Activated naive CD8-positive, alpha-beta T cell treated with anti-CD3 and anti-CD28 coated beads for 36 hours (primary cell): ENCODE measurements around the gene LIMS1. TPM values are rescaled to one million over a fixed set of nuclear protein-coding genes. Genes with fewer than 3 reads are reported as not detected.
"Not testable (repeated sequence)": the region's sequence is repeated elsewhere in the genome, so short reads cannot be mapped to it uniquely, and the experiment has no call there.

Experiments
- DNase-seq: peaks from one replicate; pipeline ENCODE4 v3.0.0; 2021
- H3K27ac Mint-ChIP-seq: one replicate; pipeline ENCODE4 v1.8.0; 2022; ENCODE audit warnings: mild to moderate bottlenecking, moderate library complexity, mixed read lengths
- H3K27me3 Mint-ChIP-seq: one replicate; pipeline ENCODE4 v1.8.0; 2022; ENCODE audit warnings: mild to moderate bottlenecking, mixed read lengths
- H3K36me3 Mint-ChIP-seq: one replicate; pipeline ENCODE4 v1.8.0; 2021; ENCODE audit warnings: mild to moderate bottlenecking, mixed read lengths
- H3K4me1 Mint-ChIP-seq: one replicate; pipeline ENCODE4 v1.8.0; 2021; ENCODE audit warnings: mixed read lengths
- H3K4me3 Mint-ChIP-seq: one replicate; pipeline ENCODE4 v1.8.0; 2022; ENCODE audit warnings: mild to moderate bottlenecking, moderate library complexity, mixed read lengths
- H3K9me3 Mint-ChIP-seq: one replicate; pipeline ENCODE4 v1.8.0; 2022; ENCODE audit warnings: mixed read lengths
- total RNA-seq, 2 experiments: library from RNA; stranded (reverse); gene quantifications; one replicate each; pipeline ENCODE4 v1.2.3, GENCODE V29; 2021

The LIMS1 gene
- total RNA-seq, 2 experiments from 2014 or later, result 39.6 to 44.9 TPM

DNA sequence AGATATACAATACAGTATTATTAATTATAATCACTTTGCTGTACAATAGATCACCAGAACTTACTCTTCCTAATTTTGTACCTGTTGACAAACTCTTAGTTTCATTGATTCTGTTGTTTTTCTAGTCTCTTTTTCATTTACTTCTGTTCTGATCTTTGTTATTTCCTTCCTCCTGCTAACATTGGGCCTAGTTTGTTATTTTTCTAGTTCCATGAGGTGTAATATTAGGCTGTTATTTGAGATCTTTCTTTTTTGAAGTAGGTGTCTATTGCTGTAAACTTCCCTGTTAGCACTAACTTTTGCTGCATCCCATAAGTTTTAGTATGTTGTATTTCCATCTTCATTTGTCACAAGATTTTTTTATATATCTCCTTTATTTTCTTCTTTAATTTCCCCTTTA is 55.1 kb downstream of the LIMS1 start:
- H3K27ac Mint-ChIP-seq, result peak overlapping the region; percentile 7
- no peaks in the 10 kb centered on the region for H3K36me3 Mint-ChIP-seq
- H3K4me1 Mint-ChIP-seq, result peaks cover 49% of the 10 kb centered on the region
- H3K4me3 Mint-ChIP-seq, result no peak overlapping the region
- H3K27me3 Mint-ChIP-seq, result no peaks in the 10 kb centered on the region
- H3K9me3 Mint-ChIP-seq, result no peaks in the 10 kb centered on the region
- DNase-seq, result no peak

DNA sequence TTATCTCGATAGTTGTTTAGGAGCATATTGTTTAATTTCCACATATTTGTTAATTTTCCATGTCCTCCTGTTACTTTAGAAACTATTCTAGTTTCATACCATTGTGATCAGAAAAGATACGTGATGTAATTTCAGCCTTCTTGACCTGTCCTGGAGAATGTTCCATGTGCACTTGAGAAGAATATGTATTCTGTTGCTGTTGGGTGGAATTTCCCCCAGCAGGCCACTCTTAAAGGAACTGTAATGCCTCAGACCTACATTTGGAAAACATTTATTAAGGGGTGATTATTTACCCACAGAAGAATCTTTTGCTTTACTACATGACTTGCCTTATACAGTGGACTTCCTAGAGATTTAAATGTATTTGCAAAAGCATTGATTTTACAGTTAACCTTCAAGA is 55.5 kb downstream of the LIMS1 start:
- H3K9me3 Mint-ChIP-seq, result no peaks in the 10 kb centered on the region
- peaks cover 49% of the 10 kb centered on the region for H3K4me1 Mint-ChIP-seq
- H3K27ac Mint-ChIP-seq, result peak overlapping the region; percentile 7
- H3K27me3 Mint-ChIP-seq, result no peaks in the 10 kb centered on the region
- no peaks in the 10 kb centered on the region for H3K36me3 Mint-ChIP-seq
- DNase-seq, result no peak
- no peak overlapping the region for H3K4me3 Mint-ChIP-seq

- H3K4me3 Mint-ChIP-seq, result no peak overlapping the region
- peak; percentile 28 for DNase-seq
- peaks cover 61% of the 10 kb centered on the region for H3K4me1 Mint-ChIP-seq
These were observed 56.9 kb downstream of the LIMS1 start for GRCh38 chr2:108591163-108591562.

DNA sequence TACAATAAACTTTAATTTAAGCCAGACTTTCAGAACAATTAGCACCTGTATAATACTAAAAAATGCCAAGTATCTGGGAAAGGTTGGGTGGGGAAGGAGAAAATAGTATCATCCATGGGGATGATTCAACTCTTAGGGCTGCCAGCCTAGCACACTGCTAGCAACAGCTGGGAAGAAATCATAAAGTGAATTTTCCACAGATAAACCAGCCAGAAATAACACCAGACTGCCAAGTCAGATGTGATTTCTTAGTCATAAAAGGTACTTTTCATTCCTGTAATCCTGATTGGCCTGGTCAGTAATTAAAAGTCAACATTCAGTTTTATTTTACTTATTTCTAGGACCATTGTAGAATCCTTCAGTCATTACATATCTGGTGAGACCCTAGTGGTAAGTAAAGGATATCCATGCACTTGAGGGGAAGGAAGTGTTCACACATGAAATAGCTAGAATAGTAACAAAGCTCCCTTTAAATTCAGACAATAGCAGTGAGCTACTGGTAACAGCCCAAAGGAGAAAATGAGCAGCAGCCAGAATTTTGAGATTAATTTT is 59.4 kb downstream of the LIMS1 start:
- no peak for DNase-seq
- H3K9me3 Mint-ChIP-seq, result no peaks in the 10 kb centered on the region
- no peak overlapping the region for H3K27ac Mint-ChIP-seq
- peaks cover 55% of the 10 kb centered on the region for H3K4me1 Mint-ChIP-seq
- H3K36me3 Mint-ChIP-seq, result no peaks in the 10 kb centered on the region
- no peaks in the 10 kb centered on the region for H3K27me3 Mint-ChIP-seq
- no peak overlapping the region for H3K4me3 Mint-ChIP-seq

More at GRCh38 chr2:108591163-108591562, 56.9 kb downstream of the LIMS1 start:
- Mint-ChIP-seq H3K27me3 (no peaks in the 10 kb centered on the region), H3K27ac (no peak overlapping the region), H3K36me3 (no peaks in the 10 kb centered on the region), H3K9me3 (no peaks in the 10 kb centered on the region)

DNA sequence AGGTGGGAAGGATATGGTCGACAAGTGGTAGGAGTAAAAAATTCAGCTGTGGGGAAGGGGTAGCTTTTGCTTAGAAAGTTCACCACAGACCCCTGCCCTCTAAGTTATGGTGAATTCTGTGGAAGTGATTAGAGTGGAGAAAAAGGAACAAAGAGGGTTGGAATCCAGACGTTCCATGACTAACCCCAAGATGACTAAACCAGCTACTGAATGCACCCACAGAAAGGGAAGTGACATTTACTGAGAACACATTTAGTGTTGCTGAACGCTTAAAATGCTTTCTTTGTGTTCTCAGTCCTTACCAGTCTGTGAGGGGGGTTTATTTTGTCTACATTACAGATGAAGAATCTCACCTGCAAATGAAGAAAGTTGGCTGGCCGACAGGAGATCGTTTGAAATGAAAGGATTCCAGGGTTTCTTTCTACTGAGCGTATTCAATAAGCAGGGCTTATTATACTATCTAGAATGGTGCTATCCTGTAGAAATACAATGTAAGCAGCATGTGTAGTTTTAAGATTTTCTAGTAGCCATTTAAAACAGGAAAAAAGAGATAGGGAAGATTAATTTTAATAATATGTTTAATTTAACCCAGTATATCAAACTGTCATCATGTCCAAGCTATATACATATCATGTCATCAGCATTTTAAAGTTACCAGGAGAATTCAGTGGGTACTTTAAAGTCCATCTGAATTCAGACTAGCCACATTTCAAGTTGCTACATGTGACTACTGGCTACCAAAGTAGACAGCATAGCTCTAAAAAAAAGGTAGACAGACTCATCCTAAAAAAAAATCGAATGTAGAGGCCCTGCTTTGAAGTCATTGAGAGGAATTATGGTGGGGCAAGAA is 60.1 kb downstream of the LIMS1 start:
- no peaks in the 10 kb centered on the region for H3K36me3 Mint-ChIP-seq
- peaks cover 53% of the 10 kb centered on the region for H3K4me1 Mint-ChIP-seq
- peak overlapping the region; percentile 85 for H3K27ac Mint-ChIP-seq
- no peak for DNase-seq
- H3K9me3 Mint-ChIP-seq, result no peaks in the 10 kb centered on the region
- H3K4me3 Mint-ChIP-seq, result peak overlapping the region; percentile 66
- no peaks in the 10 kb centered on the region for H3K27me3 Mint-ChIP-seq

GRCh38 chr2:108594982-108595464 is 60.8 kb downstream of the LIMS1 start:
- H3K36me3 Mint-ChIP-seq, result no peaks in the 10 kb centered on the region
- no peaks in the 10 kb centered on the region for H3K27me3 Mint-ChIP-seq
- peak; percentile 40 for DNase-seq
- no peaks in the 10 kb centered on the region for H3K9me3 Mint-ChIP-seq
- H3K4me3 Mint-ChIP-seq, result peak overlapping the region; percentile 16
- H3K4me1 Mint-ChIP-seq, result peaks cover 48% of the 10 kb centered on the region
- peak overlapping the region; percentile 30 for H3K27ac Mint-ChIP-seq

DNA sequence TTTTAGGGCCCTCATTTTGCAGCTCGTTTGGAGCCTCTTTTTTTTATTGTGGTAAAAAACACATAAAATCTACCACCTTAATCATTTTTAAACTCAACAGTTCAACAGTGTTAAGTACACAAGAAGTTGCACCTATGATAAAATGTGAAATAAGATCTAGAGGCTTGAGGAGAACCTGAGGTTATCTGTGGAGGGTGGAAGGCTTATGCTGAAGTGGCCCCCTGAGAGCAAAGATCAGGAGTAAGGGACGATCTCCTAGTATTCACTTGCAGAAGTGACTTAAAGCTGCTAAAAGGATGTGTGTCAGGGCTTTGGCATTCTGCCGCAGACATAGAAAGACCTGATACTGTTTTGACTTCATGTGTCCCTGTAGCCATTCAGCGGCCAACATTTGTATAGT is 61.5 kb downstream of the LIMS1 start:
- peaks cover 41% of the 10 kb centered on the region for H3K4me1 Mint-ChIP-seq
- DNase-seq, H3K27me3 Mint-ChIP-seq, H3K4me3 Mint-ChIP-seq, H3K36me3 Mint-ChIP-seq, H3K9me3 Mint-ChIP-seq: not testable (repeated sequence)
- H3K27ac Mint-ChIP-seq, result peak overlapping the region; percentile 47

DNA sequence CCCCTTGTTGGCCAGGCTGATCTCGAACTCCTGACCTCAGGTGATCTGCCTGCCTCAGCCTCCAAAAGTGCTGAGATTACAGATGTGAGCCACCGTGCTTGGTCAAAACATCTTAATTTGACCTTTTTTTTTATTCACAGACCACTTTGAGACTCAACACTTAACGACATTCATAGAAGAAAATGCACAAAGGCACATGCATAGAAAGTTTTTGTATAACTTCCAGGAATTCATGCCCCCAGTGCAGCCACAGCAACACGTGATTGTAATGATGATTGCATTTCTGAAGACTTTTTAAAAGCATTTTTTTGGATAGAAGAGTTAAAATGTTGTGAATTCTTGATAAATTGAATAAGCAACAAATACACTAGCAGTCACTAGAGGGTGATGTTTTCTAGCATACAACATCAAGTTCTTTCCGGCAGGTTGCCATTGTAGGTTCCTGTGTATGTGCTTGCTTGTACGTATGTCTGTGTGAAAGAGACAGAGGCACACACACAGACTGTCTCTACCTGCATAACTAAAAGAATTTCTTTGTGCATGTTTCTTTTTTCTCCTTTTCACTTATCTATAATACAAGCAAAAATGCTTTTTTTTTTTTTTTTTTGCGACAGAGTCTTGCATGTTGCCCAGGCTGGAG is 63.0 kb downstream of the LIMS1 start:
- peaks cover 34% of the 10 kb centered on the region for H3K4me1 Mint-ChIP-seq
- H3K27ac Mint-ChIP-seq, H3K9me3 Mint-ChIP-seq, H3K4me3 Mint-ChIP-seq, H3K27me3 Mint-ChIP-seq, DNase-seq, H3K36me3 Mint-ChIP-seq: not testable (repeated sequence)

GRCh38 chr2:108601199-108601598 is 66.9 kb downstream of the LIMS1 start:
- H3K4me1 Mint-ChIP-seq, result peaks cover 13% of the 10 kb centered on the region
- not testable (repeated sequence) for DNase-seq, H3K4me3 Mint-ChIP-seq, H3K27me3 Mint-ChIP-seq, H3K36me3 Mint-ChIP-seq, H3K27ac Mint-ChIP-seq, H3K9me3 Mint-ChIP-seq

DNA sequence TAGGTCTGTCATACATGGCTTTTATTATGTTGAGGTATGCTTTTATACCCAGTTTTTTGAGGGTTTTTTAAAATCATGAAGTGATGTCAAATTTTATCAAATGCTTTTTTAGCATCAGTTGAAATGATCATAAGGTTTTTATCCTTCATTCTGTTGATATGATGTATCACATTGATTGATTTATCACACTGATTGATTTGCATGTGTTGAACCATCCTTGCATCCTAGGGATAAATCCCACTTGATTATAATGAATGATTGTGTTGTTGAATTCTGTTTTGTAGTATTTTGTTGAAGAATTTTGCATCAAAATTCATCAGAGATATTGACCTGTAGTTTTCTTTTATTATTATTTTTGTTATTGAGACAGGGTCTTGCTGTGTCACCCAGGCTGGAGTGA is 68.2 kb downstream of the LIMS1 start:
- Mint-ChIP-seq H3K27ac (no peak overlapping the region), H3K4me3 (no peak overlapping the region), H3K27me3 (no peaks in the 10 kb centered on the region), H3K4me1 (peaks cover 12% of the 10 kb centered on the region), H3K36me3 (peaks cover 2% of the 10 kb centered on the region), H3K9me3 (no peaks in the 10 kb centered on the region)
- no peak for DNase-seq

DNA sequence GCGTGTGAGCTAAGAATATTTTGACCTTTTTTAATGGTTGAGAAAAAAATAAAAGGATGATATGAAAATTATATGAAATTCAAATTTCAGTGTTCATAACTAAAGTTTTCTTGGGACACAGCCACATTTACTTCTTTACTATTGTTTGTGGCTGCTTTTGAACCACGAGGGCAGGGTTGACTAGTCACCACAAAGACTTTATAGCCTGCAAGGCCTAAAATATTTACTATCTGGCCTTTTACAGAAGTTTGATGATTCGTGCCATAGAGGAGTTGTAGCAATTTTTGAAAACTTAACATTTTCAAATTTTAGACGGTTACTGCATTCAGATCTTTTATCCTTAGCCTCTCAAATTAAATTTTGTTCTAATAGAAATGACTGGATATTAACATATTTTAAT is 69.9 kb downstream of the LIMS1 start:
- no peak overlapping the region for H3K4me3 Mint-ChIP-seq
- DNase-seq, result no peak
- H3K27ac Mint-ChIP-seq, result no peak overlapping the region
- no peaks in the 10 kb centered on the region for H3K9me3 Mint-ChIP-seq
- peaks cover 2% of the 10 kb centered on the region for H3K36me3 Mint-ChIP-seq
- H3K4me1 Mint-ChIP-seq, result peaks cover 17% of the 10 kb centered on the region
- no peaks in the 10 kb centered on the region for H3K27me3 Mint-ChIP-seq

DNA sequence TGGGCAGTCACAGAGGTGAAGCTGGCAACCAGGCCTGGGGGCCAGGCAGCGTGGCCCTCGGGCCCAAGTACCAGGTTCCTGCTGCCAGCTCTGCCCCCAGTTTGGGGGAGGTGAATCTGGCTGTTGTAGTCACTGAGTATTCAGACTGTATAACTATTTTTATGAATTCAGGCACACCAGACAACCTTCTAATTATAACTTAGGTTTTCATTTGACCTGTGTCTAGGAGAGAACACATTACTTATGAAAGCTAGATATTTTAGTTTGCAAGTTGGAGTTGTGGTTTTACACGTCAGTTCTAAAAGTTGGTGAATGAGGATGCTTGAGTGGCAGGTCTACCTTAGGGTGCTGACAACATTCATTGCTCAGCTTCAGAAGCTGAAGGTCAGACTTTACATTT is 71.7 kb downstream of the LIMS1 start:
- no peak for DNase-seq
- peaks cover 20% of the 10 kb centered on the region for H3K4me1 Mint-ChIP-seq
- H3K9me3 Mint-ChIP-seq, result no peaks in the 10 kb centered on the region
- H3K27ac Mint-ChIP-seq, result no peak overlapping the region
- no peaks in the 10 kb centered on the region for H3K27me3 Mint-ChIP-seq
- peaks cover 4% of the 10 kb centered on the region for H3K36me3 Mint-ChIP-seq
- H3K4me3 Mint-ChIP-seq, result no peak overlapping the region

GRCh38 chr2:108607706-108608301 is 73.5 kb downstream of the LIMS1 start:
- H3K4me3 Mint-ChIP-seq, result no peak overlapping the region
- no peaks in the 10 kb centered on the region for H3K9me3 Mint-ChIP-seq
- H3K27me3 Mint-ChIP-seq, result no peaks in the 10 kb centered on the region
- peaks cover 29% of the 10 kb centered on the region for H3K4me1 Mint-ChIP-seq
- no peak overlapping the region for H3K27ac Mint-ChIP-seq
- peaks cover 2% of the 10 kb centered on the region for H3K36me3 Mint-ChIP-seq
- DNase-seq, result peak; percentile 8

DNA sequence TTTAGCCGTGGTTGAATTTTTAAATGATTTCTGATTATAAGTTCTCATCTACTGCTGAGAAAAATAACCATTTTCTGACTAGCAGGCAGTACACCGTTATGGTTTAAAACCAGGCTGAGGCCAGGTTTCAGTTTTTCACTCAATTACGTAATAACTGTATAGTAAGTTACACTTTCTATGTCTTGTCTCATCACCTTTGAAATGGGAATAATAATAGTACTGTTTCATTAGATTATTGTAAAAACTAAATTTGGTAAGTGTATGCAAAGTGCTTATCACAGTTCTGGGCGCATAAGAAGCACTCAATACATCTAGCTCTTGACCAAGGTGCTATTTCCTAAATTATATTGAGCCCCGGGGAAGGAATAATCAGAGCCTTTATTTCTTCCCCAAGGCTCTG is 76.8 kb downstream of the LIMS1 start:
- Mint-ChIP-seq H3K27me3 (no peaks in the 10 kb centered on the region), H3K36me3 (peaks cover 2% of the 10 kb centered on the region), H3K9me3 (no peaks in the 10 kb centered on the region), H3K27ac (no peak overlapping the region), H3K4me3 (no peak overlapping the region), H3K4me1 (peaks cover 33% of the 10 kb centered on the region)
- no peak for DNase-seq

- Mint-ChIP-seq H3K9me3 (no peaks in the 10 kb centered on the region), H3K27ac (peak overlapping the region; percentile 22), H3K36me3 (peaks cover 4% of the 10 kb centered on the region), H3K27me3 (no peaks in the 10 kb centered on the region), H3K4me1 (peaks cover 35% of the 10 kb centered on the region), H3K4me3 (no peak overlapping the region)
- peak; percentile 16 for DNase-seq
These were observed 77.9 kb downstream of the LIMS1 start for GRCh38 chr2:108612153-108612513.
